ENCODE data around the gene CSF3. TPM values are rescaled to one million over a fixed set of nuclear protein-coding genes. Genes with fewer than 3 reads are reported as not detected.
A peak's percentile ranks its signal among the peaks of the same experiment; 100 is the strongest.

The CSF3 gene, protein sequence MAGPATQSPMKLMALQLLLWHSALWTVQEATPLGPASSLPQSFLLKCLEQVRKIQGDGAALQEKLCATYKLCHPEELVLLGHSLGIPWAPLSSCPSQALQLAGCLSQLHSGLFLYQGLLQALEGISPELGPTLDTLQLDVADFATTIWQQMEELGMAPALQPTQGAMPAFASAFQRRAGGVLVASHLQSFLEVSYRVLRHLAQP
- total RNA-seq (2014; rRNA removed; shearing (Covaris generic); ENCODE audit: low replicate concordance): not detected in 2 replicates

DNA sequence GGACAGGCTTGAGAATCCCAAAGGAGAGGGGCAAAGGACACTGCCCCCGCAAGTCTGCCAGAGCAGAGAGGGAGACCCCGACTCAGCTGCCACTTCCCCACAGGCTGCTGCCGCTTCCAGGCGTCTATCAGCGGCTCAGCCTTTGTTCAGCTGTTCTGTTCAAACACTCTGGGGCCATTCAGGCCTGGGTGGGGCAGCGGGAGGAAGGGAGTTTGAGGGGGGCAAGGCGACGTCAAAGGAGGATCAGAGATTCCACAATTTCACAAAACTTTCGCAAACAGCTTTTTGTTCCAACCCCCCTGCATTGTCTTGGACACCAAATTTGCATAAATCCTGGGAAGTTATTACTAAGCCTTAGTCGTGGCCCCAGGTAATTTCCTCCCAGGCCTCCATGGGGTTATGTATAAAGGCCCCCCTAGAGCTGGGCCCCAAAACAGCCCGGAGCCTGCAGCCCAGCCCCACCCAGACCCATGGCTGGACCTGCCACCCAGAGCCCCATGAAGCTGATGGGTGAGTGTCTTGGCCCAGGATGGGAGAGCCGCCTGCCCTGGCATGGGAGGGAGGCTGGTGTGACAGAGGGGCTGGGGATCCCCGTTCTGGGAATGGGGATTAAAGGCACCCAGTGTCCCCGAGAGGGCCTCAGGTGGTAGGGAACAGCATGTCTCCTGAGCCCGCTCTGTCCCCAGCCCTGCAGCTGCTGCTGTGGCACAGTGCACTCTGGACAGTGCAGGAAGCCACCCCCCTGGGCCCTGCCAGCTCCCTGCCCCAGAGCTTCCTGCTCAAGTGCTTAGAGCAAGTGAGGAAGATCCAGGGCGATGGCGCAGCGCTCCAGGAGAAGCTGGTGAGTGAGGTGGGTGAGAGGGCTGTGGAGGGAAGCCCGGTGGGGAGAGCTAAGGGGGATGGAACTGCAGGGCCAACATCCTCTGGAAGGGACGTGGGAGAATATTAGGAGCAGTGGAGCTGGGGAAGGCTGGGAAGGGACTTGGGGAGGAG, at the start of gene CSF3:
Gene CSF3 (plus strand): TSS at position 436 of the 993 bp plus-strand sequence. CDS start 35 bp downstream, at position 471.
- in situ Hi-C loops (cut with HindIII; ENCODE audit: low pct_unique_long_range_greater_than_20kb, low sequenced_read_pairs): no loop called here
- no peak for DNase-seq (ENCODE audit: low read depth)

DNA sequence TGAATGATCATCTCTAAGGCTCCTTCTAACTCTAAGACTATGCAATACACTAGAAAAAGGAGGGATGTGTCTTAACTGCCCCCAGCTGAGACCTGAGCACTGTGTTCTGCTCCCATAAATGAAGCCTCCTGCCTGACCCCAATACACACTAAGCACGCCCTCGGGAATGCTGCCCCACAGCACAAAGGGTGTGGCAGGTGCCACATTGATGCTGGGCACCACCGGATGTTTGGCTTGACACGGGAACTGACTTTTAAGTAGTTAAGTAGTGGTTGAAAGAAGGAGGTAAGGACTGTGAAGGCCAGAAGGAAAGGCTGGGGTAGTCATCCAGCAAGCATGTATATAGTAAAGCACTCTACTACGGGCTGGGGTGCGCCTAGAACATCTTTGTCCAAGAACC, 48.5 kb upstream of the CSF3 start:
- DNase-seq (ENCODE audit: low read depth): no peak
- in situ Hi-C loops (cut with HindIII; ENCODE audit: low pct_unique_long_range_greater_than_20kb, low sequenced_read_pairs): no loop called here

DNA sequence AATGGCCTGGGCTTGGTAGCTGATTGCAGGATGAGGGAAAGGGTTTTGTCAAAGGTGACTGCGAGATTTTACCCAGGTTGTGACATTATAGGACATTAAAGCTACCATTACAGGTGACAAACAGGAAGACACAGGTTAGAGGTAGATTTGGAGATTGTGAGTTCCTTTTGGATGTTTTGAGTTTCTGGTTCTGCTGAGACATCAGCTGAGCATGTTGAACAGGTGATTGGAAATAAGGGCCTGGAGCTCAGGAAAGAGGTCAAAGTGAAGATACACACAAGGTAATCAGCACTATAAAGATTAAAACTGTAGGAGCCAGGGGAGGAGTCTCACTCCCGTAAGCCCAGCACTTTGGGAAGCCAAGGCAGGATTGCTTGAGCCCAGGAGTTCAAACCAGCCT, 46.5 kb upstream of the CSF3 start:
- DNase-seq (ENCODE audit: low read depth): no peak
- in situ Hi-C loops (cut with HindIII; ENCODE audit: low pct_unique_long_range_greater_than_20kb, low sequenced_read_pairs): no loop called here

DNA sequence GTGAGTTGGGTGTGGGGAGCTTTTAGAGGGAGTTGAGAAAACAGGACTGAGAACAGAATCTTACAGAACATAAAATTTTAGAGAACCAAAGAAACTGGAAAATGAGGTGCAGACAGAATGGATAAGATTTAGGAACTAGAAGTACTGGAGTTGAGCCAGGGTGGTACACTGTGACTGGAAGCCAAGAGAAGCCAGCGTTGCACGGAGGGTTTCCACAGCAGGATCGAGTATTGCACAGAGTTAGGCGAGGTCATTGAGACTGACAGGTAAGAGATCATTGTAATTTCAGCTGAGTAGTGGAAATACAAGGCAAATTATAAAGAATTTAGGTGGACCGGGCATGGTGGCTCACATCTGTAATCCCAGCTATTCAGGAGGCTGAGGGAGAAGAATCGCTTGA, 45.9 kb upstream of the CSF3 start:
- no peak for DNase-seq (ENCODE audit: low read depth)
- in situ Hi-C loops (cut with HindIII; ENCODE audit: low pct_unique_long_range_greater_than_20kb, low sequenced_read_pairs): no loop called here

DNA sequence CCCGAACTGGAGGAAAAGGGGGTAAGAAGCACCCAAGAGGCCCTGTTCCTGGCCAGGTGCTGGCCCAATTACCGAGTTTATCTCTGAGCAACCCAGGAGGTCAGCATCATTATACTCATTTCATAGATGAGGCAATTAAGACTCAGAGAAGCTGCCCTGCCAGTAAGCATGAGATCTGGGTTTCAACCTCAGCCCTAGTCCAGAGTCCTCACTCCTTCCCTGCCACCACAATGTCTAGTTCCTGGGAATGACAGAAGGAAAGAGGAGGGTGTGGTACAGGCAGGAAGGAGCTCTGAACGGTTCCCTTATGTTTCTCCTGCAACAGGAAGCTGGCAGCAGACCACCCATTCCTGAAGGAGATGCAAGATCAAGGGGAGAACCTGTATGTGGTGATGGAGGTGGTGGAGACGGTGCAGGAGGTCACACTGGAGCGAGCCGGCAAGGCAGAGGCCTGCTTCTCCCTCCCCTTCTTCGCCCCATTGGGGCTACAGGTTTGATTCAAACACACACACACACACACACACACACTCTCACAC, 45.0 kb upstream of the CSF3 start:
- in situ Hi-C loops (cut with HindIII; ENCODE audit: low pct_unique_long_range_greater_than_20kb, low sequenced_read_pairs): no loop called here
- DNase-seq (ENCODE audit: low read depth): no peak

DNA sequence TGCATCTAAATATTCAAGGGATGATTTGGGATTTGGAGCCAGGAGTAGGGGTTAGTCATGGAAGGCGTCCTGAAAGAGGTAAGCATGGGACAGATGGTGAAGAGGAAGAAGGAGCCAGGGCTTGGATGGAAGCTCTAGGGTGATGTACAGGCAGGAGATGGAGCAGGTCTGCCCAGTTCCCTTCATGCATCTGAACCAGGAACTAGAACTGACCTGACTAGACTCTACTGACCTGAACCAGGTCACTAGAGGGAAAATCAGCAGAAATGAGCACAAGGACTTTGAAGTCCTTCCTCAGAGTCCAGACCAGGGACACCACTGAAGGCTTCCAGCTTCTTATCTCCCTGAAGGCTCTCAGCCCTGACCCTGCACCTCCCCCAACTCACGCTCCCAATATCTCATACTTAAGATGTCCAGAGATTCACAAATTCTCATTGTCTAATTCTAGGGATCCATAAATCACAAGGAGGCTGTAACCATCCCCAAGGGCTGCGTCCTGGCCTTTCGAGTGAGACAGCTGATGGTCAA, 44.1 kb upstream of the CSF3 start:
- no peak for DNase-seq (ENCODE audit: low read depth)
- in situ Hi-C loops (cut with HindIII; ENCODE audit: low pct_unique_long_range_greater_than_20kb, low sequenced_read_pairs): no loop called here

DNA sequence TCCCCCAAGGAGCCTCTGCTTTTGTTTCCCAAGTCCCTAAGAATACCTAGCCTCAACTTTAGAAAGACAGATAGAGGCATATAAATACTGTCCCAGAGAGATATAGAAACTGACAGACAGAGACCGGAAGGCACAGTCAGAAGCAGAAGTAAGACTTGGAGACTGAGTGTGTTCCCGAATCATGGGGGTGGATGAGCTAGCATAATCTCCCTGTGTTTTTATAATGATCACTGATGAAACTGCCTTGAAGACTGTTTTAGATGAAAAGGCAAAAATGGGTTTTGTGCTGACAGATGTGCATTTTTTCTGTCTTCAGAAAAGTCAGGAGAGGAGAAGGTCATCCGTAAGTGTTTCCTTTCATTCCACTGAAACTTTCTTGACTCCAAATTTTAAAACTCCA, 43.0 kb upstream of the CSF3 start:
- in situ Hi-C loops (cut with HindIII; ENCODE audit: low pct_unique_long_range_greater_than_20kb, low sequenced_read_pairs): no loop called here
- no peak for DNase-seq (ENCODE audit: low read depth)

DNA sequence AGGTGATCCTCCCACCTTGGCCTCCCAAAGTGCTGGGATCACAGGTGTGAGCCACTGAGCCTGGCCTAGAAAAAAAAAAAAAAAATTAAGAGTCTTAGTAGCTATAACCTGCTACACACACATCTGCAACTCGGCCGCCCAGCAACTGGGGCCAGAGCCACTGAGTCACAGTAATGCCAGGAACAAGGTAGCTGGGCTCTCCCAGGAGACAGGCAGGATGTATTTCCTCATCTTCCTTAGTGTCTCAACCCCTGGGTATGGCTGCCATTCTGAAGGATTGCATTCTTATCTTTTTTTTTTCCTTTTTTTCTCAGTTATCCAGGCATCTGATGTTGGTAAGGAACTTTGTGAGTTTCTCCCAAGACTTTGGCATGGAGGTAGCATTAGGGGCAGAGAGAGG, 41.7 kb upstream of the CSF3 start:
- DNase-seq (ENCODE audit: low read depth): no peak

DNA sequence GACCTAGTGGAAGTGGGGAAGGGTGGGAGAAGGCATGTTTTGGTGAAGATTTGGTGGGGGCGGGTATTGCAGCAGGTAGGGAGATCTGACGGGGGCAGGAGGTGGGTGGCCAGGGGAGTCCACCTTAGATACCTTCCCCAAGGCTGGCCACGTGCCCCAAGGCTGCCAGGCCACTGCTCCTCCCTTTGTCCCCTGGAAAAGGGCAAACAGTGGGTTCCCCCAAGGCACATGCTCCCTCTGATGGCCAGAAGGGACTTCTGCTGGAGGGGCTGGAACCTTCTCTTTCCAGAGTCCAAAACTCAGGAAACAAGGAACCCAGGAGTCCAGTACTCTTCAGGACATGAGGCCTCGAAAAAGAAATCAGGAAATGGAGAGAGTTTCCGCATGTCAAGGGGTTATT, 40.8 kb upstream of the CSF3 start:
- in situ Hi-C loops (cut with HindIII; ENCODE audit: low pct_unique_long_range_greater_than_20kb, low sequenced_read_pairs): no loop called here
- no peak for DNase-seq (ENCODE audit: low read depth)

More for the DNA sequence above, 41.7 kb upstream of the CSF3 start:
- in situ Hi-C loops (cut with HindIII; ENCODE audit: low pct_unique_long_range_greater_than_20kb, low sequenced_read_pairs): no loop called here

DNA sequence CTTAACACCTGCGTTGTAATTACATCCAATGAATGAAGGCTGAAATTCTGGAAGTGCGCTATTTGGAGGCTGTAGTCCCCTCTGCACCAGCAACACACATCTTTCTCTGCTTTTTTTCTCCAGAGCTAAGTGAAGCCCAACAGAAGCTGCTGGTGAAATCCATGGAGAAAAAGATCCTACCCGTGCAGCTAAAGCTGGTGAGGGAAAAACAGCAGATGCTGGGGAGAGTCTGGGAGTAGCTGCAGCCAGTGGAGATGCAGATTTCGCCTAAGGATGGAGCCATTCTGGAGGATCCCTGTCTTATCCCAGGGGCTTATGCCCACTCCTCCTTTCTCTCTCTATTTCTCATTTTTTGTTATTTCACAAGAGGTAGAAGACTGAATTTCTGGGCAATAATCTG, 39.4 kb upstream of the CSF3 start:
- in situ Hi-C loops (cut with HindIII; ENCODE audit: low pct_unique_long_range_greater_than_20kb, low sequenced_read_pairs): no loop called here
- DNase-seq (ENCODE audit: low read depth): no peak

DNA sequence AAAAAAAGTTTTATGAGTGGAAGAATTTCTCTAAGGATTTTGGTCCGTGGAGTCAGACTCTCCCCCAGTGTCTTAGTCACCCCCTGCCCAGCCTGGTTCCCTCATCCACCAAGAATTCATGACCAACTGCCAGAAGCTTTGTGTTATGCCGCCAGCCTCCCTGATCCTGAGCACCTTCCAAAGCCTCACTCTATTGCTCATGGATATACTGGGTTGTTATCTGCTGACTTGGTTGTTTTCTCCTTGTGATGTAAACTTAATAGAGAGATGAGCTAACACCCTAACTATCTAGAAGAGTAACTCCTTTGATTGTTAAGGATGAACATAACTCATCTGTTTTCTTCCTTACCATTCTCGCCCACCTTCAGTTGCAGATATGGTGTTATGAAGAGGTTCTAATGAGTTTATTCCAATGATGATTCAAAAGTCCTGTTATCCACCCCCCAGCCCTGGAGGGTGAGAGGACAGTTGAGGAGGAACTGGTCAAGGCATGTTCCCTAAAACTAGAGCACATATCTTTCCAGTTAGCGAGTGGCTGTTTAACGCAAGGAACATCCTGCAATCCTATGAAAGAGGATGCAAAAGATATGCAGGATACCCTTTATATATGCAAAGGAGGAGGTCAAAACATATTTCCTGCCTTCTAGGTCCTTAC, 36.1 kb upstream of the CSF3 start:
- in situ Hi-C loops (cut with HindIII; ENCODE audit: low pct_unique_long_range_greater_than_20kb, low sequenced_read_pairs): no loop called here
- no peak for DNase-seq (ENCODE audit: low read depth)

DNA sequence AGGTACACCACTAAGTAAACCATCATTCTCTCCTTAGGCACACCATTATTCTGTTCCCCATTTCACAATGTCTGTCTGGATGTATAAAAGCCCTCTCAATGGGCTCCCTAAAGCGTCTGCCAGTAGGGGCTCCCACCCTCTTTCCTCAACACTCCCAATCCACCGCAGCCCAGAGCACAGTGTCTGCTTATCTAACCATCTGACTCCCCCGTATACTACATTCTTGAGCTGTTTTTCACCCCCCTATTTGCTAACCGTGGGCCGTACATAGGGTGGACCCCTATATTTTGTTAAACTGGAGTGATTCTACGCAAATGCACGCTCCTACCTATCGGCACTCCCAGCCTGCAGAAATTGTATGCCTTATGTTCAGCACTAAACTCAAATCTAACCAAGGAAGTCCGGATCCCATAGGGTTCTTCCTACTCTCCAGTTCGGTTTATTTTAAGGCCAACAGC, 35.3 kb upstream of the CSF3 start:
- in situ Hi-C loops (cut with HindIII; ENCODE audit: low pct_unique_long_range_greater_than_20kb, low sequenced_read_pairs): no loop called here
- DNase-seq (ENCODE audit: low read depth): no peak

DNA sequence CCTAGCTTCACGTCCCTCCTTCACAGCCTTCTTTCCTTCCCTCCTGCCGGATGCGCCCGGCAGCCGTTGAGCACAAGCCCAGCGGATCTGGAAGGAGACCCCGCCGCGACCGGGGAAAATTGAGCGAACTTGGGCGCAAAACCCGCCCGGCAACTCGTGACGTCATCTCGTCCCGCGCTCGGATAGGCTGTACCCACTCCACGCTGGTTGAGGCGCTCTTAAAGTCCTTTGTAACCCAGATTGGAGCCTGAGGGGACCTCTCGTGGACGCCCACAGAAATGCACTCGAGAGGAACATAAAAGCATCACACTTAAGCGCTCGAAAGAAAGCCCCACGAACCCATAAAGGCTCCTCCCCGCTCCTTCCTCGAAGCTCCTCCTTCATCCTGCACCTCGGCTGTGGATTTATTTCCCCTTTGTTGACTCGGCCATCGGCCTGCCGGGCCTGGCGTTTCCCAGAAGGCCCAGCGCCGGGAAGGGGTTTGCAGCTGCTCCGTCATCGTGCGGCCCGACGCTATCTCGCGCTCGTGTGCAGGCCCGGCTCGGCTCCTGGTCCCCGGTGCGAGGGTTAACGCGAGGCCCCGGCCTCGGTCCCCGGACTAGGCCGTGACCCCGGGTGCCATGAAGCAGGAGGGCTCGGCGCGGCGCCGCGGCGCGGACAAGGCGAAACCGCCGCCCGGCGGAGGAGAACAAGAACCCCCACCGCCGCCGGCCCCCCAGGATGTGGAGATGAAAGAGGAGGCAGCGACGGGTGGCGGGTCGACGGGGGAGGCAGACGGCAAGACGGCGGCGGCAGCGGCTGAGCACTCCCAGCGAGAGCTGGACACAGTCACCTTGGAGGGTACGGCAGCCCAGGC, 34.7 kb upstream of the CSF3 start, which contains the start of gene PSMD3:
Gene PSMD3 (plus strand): TSS at position 457 of the 856 bp plus-strand sequence. CDS start 164 bp downstream, at position 621.
- in situ Hi-C loops (cut with HindIII; ENCODE audit: low pct_unique_long_range_greater_than_20kb, low sequenced_read_pairs): no loop called here
- peak; percentile 100 for DNase-seq (ENCODE audit: low read depth)

DNA sequence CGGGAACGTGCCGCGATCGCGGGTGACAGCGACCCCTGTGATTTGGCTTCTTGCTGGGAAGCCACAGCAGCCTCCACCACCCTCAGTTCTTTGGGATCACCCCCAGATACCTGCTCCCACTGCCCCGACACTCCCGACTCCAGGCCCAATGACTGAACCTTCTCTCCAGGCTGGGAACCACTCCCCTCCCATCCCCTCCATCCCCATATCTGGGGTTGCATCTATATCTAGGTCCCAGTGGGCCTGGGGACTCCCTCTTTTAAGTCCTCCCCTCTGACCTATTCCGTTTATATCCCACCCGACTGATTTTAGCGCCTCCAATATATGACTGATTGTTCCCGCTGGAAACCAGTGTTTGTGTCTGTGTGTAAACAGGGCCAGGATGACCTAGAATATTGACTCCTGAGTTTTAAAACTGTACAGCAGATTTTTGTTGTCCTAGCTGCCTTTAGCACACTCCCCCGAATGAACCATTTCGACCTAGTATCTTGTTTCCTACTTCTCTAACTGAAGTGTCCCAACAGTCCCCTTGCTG, 34.0 kb upstream of the CSF3 start:
- in situ Hi-C loops (cut with HindIII; ENCODE audit: low pct_unique_long_range_greater_than_20kb, low sequenced_read_pairs): no loop called here
- DNase-seq (ENCODE audit: low read depth): no peak

DNA sequence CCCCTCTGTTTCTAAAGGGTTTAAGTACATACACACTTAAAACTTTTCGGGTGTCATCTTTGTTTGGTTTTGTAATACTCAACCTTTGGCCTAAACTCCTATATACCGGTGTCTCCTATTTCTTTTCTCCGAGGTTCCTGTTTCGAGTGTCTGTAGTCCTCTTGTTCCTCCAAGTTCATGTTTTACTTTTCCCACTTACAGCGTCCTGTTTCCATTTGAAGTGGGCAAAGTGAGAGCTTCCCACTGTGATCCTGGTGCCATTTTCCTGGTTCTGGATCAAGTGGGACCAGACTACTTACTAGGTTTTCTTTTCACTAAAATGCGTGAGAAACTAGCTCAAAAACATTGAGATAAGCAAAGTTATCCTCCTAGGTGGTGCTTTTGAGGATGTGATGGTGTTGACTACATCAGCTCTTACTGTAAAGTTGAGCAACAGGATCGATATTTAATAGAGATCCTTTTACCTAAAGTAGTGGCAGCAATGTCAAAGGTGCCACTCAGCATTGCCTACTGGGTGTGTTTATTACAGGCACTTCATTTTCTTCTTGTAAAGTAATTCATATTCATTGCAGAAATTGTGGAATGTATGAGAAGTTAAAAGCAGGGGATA, 33.4 kb upstream of the CSF3 start:
- no peak for DNase-seq (ENCODE audit: low read depth)

DNA sequence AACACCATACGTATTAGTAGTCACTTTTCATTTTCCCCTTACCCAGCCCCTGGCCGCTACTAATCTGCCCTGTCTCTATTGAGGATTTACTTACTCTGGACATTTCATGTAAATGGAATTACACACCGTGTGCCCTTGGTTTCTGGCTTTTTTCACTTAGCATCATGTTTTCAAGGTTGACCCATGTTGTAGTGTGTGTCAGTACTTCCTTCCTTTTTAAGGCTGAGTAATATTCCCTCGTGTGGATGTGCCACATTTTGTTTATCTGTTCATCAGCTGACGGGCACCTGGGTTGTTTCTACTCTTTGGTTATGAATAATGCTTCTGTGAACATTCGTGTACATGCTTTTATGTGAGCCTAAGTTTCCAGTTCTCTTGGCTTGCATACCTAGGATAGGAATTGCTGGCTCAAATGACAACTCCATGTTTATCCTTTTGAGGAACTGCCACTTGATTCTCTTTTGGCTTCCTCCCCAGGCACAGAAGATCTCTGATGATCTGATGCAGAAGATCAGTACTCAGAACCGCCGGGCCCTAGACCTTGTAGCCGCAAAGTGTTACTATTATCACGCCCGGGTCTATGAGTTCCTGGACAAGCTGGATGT, 26.9 kb upstream of the CSF3 start:
- no peak for DNase-seq (ENCODE audit: low read depth)
- in situ Hi-C loops (cut with HindIII; ENCODE audit: low pct_unique_long_range_greater_than_20kb, low sequenced_read_pairs): no loop called here

More for the DNA sequence above, 33.4 kb upstream of the CSF3 start:
- in situ Hi-C loops (cut with HindIII; ENCODE audit: low pct_unique_long_range_greater_than_20kb, low sequenced_read_pairs): no loop called here

Data from Caki2 (cell line).